HepG2 (cell line): ENCODE results near the gene RPL19. TPM values are rescaled to one million over a fixed set of nuclear protein-coding genes. Genes with fewer than 3 reads are reported as not detected.
A peak's percentile ranks its signal among the peaks of the same experiment; 100 is the strongest.

ENCODE experiments used
- ATAC-seq: fragments of 200-7000 bp; cut with Tn5 transposase; 3 replicates; pipeline ENCODE4 v1.9.1; 2020; ENCODE audit warnings: mild to moderate bottlenecking, moderate library complexity
- BruUV-seq: library from RNA; stranded (reverse); fragments of 400-500 nt; replicated peaks from 2 replicates; lab custom pipeline; 2021; lab: Mats Ljungman, UMichigan
- CTCF ChIA-PET: fragments of 300-600 bp; formaldehyde crosslinking; extraction: SDS; loops from one replicate; lab custom pipeline; 2021; ENCODE audit warnings: low total read pairs, inconsistent platforms, low intra/inter-chr PET ratio; lab: Yijun Ruan, JAX
- POLR2A ChIA-PET: fragments of 350-600 bp; sonication (Branson Sonifier 250); formaldehyde crosslinking; loops from one replicate; lab custom pipeline; 2020; ENCODE audit warnings: antibody characterized with exemption, inconsistent platforms; lab: Yijun Ruan, JAX
- DNase-seq: peaks from one replicate; pipeline ENCODE4 v3.0.0-alpha.2; 2015; ENCODE audit warnings: low spot score
- FAIRE-seq: peaks from 3 replicates; lab custom pipeline; 2011; peaks lifted over from hg19 to GRCh38; lab: Jason Lieb, UNC
- H2AFZ ChIP-seq: one replicate; pipeline ENCODE4 v1.6.1; 2011; ENCODE audit warnings: low read length, inconsistent platforms
- H3K27ac ChIP-seq: fragments of 300-600 bp; 3 replicates; pipeline ENCODE4 v1.8.0; 2011; ENCODE audit warnings: mixed run types, mild to moderate bottlenecking, mixed read lengths, low read length, inconsistent platforms; ENCODE audit not compliant: insufficient read depth; ENCODE audit errors: extremely low read length
- H3K27me3 ChIP-seq, 2 experiments: fragments of 200-600 bp in 1 of 2; 2 replicates in 1 of 2; 3 replicates in 1 of 2; pipeline versions ENCODE4 v1.6.0 to v1.8.0; 2011; ENCODE audit warnings: low read length in 2 of 2, mild to moderate bottlenecking in 2 of 2, moderate library complexity in 2 of 2, inconsistent platforms in 1 of 2; ENCODE audit not compliant: insufficient read depth in 2 of 2, control insufficient read depth in 1 of 2
- H3K36me3 ChIP-seq, 2 experiments: fragments of 200-600 bp in 1 of 2; replicated peaks in 1 of 2; 2 replicates in 1 of 2; 3 replicates in 1 of 2; pipeline versions ENCODE4 v1.5.1 to v1.8.0; 2011; ENCODE audit warnings: low read length in 2 of 2, inconsistent platforms in 1 of 2; ENCODE audit not compliant: insufficient read depth in 2 of 2, control insufficient read depth in 1 of 2
- H3K4me1 ChIP-seq: 2 replicates; pipeline ENCODE4 v1.5.1; 2012; ENCODE audit warnings: low read length, inconsistent platforms; ENCODE audit not compliant: insufficient read depth
- H3K4me2 ChIP-seq: 2 replicates; pipeline ENCODE4 v1.6.0; 2011; ENCODE audit warnings: low read depth, low read length, inconsistent platforms
- H3K4me3 ChIP-seq, 3 experiments: fragments of 200-600 bp in 1 of 3; sonication (generic), shearing (Covaris generic) in 1 of 3; replicated peaks in 1 of 3; 2 replicates each; pipeline ENCODE4 v1.5.1; 2011 to 2016; ENCODE audit warnings: low read length in 3 of 3, inconsistent platforms in 2 of 3, low read depth in 2 of 3, mild to moderate bottlenecking in 2 of 3, control low read depth in 1 of 3, mixed read lengths in 1 of 3; ENCODE audit not compliant: insufficient read depth in 1 of 3
- H3K79me2 ChIP-seq: one replicate; pipeline ENCODE4 v1.6.1; 2011; ENCODE audit warnings: low read length, inconsistent platforms; ENCODE audit not compliant: insufficient read depth
- H3K9ac ChIP-seq: 2 replicates; pipeline ENCODE4 v1.6.0; 2011; ENCODE audit warnings: mild to moderate bottlenecking, low read depth, low read length, inconsistent platforms; ENCODE audit not compliant: insufficient read depth
- H3K9me3 ChIP-seq: 2 replicates; pipeline ENCODE4 v1.5.1; 2012; ENCODE audit warnings: mild to moderate bottlenecking, low read length
- H4K20me1 ChIP-seq: 2 replicates; pipeline ENCODE4 v1.6.0; 2011; ENCODE audit warnings: inconsistent platforms, mild to moderate bottlenecking, low read length, moderate library complexity; ENCODE audit not compliant: insufficient read depth
- ARID3A ChIP-seq: IDR thresholded peaks from 2 replicates; pipeline ENCODE4 v1.6.1; 2012; ENCODE audit warnings: low read depth, low read length, improper control_type of control experiment
- CHD4 ChIP-seq: fragments of 200-600 bp; sonication (generic); IDR thresholded peaks from 2 replicates; pipeline ENCODE4 v1.7.0; 2017; ENCODE audit warnings: mild to moderate bottlenecking, low read length, borderline replicate concordance
- CREB1 ChIP-seq, 2 experiments: fragments of 450-650 bp in 1 of 2; IDR thresholded peaks; 2 replicates each; pipeline ENCODE4 v1.6.1; 2016 to 2017; ENCODE audit warnings: control low read depth in 1 of 2, mild to moderate bottlenecking in 1 of 2, missing compliant biosample characterization in 1 of 2, missing genetic modification characterization in 1 of 2
- ETV6 ChIP-seq: sonication (generic); formaldehyde crosslinking; conservative IDR thresholded peaks from 2 replicates; pipeline ENCODE4 v1.4.0; 2020; ENCODE audit warnings: missing genetic modification reagents
- KDM3A ChIP-seq: IDR thresholded peaks from 2 replicates; pipeline ENCODE4 v1.6.1; 2018; ENCODE audit warnings: low read depth, missing compliant biosample characterization
- RBFOX2 ChIP-seq: fragments of 200-400 bp; formaldehyde crosslinking; IDR thresholded peaks from 2 replicates; pipeline ENCODE4 v1.6.1; 2017; ENCODE audit warnings: low read depth, mild to moderate bottlenecking, low read length
- THAP11 ChIP-seq: IDR thresholded peaks from 2 replicates; pipeline ENCODE4 v1.6.1; 2016; ENCODE audit warnings: missing biosample characterization, missing genetic modification reagents
- TIGD3 ChIP-seq: sonication (generic); formaldehyde crosslinking; IDR thresholded peaks from 2 replicates; pipeline ENCODE4 v1.5.1; 2020; ENCODE audit warnings: mild to moderate bottlenecking, missing genetic modification reagents, borderline replicate concordance
- ZFP62 ChIP-seq: sonication (generic); formaldehyde crosslinking; IDR thresholded peaks from 2 replicates; pipeline ENCODE4 v1.4.0; 2020; ENCODE audit warnings: missing genetic modification reagents
- ZNF33B ChIP-seq: sonication (generic); formaldehyde crosslinking; IDR thresholded peaks from 2 replicates; pipeline ENCODE4 v1.5.1; 2020; ENCODE audit warnings: mild to moderate bottlenecking, missing genetic modification reagents
- ZNF678 ChIP-seq: sonication (generic); formaldehyde crosslinking; IDR thresholded peaks from 2 replicates; pipeline ENCODE4 v1.4.0; 2020; ENCODE audit warnings: mild to moderate bottlenecking, missing genetic modification reagents
- WGBS: methylation state at CpG from one replicate; pipeline ENCODE4 v1.1.6; 2017; ENCODE audit warnings: low lambda C conversion rate; 5-methylcytosine and 5-hydroxymethylcytosine counted together
- in situ Hi-C: cut with HindIII; loops from 2 replicates; pipeline ENCODE4 v1.10.0; 2017; ENCODE audit warnings: low pct_unique_long_range_greater_than_20kb; ENCODE audit not compliant: extremely low pct_ligation_motif_present
- intact Hi-C: fragments of 100-400 bp; cut with micrococcal nuclease; formaldehyde crosslinking; loops from one replicate; pipeline ENCODE4 v1.10.0; 2022; ENCODE audit not compliant: unreplicated experiment
- polyA plus RNA-seq, 8 experiments: library from polyadenylated mRNA; depleted of rRNA in 3 of 8; stranded (reverse) in 7 of 8; unstranded in 1 of 8; fragments of >200 nt; fragmentation: Illumina TruSeq in 4 of 8; extraction: Trizol in 4 of 8; gene quantifications; 2 replicates each; pipeline versions ENCODE4 v1.2.1 to v1.2.3, GENCODE V29; 2011 to 2016; ENCODE audit warnings: low read depth in 4 of 8, missing spikeins in 1 of 8, mixed read lengths in 1 of 8; ENCODE audit not compliant: insufficient read depth in 1 of 8
- total RNA-seq, 5 experiments: library from RNA; depleted of rRNA; stranded (reverse); fragments of >200 nt; fragmentation: Illumina TruSeq; extraction: Trizol; gene quantifications; 2 replicates each; pipeline ENCODE4 v1.2.3, GENCODE V29; 2016; ENCODE audit warnings: low read depth in 1 of 5
- TF ChIP-seq, protein P1 (sequence below): fragments of 450-650 bp; IDR thresholded peaks from 2 replicates; pipeline ENCODE4 v1.6.1; 2016

Gene RPL19
- total and polyA plus RNA-seq, 2 of the 13 experiments (the other 11 are each of a cell fraction or from before 2014, with no cell fraction given): 2,522 to 2,768 TPM

DNA sequence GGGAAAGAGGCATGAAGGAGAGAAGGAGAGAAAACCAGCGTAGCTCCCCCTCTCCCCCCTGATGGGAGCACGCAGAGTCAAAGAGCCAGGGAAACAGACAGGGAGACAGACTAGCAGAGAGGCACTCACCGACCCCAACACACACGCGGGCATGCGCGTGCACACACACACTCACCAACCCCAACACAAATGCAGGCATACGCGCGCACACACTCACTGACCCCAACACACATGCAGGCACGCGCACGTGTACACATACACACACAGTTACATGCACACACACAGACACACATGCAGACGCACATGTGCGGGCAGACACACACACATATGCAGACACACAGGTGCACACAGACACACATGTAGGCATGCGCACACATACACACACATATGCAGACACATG, 7.2 kb upstream of the RPL19 start:
- Histone ChIP-seq H4K20me1 (no peaks in the 10 kb centered on the region), H3K27ac (no peak overlapping the region), H3K36me3 (no peaks in the 10 kb centered on the region), H3K79me2 (no peaks in the 10 kb centered on the region), H3K27me3 (no peaks in the 10 kb centered on the region), H3K4me2 (no peak overlapping the region), H3K9me3 (no peaks in the 10 kb centered on the region), H2AFZ (no peak overlapping the region), H3K4me3 (no peak overlapping the region), H3K9ac (no peak overlapping the region), H3K4me1 (peaks cover 26% of the 10 kb centered on the region)
- no peak for TF ChIP-seq CREB1 (IDR thresholded peaks at IDR 0.05)
- TF ChIP-seq CREB1 (CRISPR knock-in tag; IDR thresholded peaks at IDR 0.05): no peak
- TF ChIP-seq, protein P1, sequence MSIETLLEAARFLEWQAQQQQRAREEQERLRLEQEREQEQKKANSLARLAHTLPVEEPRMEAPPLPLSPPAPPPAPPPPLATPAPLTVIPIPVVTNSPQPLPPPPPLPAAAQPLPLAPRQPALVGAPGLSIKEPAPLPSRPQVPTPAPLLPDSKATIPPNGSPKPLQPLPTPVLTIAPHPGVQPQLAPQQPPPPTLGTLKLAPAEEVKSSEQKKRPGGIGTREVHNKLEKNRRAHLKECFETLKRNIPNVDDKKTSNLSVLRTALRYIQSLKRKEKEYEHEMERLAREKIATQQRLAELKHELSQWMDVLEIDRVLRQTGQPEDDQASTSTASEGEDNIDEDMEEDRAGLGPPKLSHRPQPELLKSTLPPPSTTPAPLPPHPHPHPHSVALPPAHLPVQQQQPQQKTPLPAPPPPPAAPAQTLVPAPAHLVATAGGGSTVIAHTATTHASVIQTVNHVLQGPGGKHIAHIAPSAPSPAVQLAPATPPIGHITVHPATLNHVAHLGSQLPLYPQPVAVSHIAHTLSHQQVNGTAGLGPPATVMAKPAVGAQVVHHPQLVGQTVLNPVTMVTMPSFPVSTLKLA: peak; percentile 72
- 93% methylated on average over 16 of the region's 16 CpGs for WGBS
- in situ Hi-C loops: no loop called here
- CTCF ChIA-PET: no interaction called here
- FAIRE-seq: no peak
- BruUV-seq: no TSS peak
- POLR2A ChIA-PET: no interaction called here
- intact Hi-C loops: loop anchor here (5.0 kb wide), 1 partner anchor 49 kb away; no protein-coding TSS in a partner anchor
- DNase-seq: no peak
- ATAC-seq: no peak

DNA sequence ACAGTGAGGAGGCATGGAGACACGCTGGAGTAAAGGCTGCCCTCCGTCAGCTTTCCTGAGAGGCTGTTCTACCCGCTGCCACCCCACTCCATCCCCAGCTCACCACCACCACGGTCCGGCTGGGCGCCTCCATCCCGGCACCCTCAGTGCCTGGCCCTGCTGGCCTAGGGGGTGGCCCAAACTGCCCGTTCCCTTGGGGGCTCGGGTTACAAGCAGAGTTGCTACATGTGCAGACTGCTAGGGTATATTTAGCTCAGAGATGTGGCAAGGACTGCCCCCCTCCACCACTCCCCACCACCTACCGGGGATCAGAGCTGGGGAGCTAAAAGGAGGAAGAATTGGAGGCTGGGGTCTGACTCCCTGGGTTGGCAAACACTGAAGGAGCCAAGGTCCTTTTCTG, 6.7 kb upstream of the RPL19 start:
- Histone ChIP-seq H3K27ac (no peak overlapping the region), H3K4me1 (peaks cover 31% of the 10 kb centered on the region), H3K36me3 (no peaks in the 10 kb centered on the region), H3K79me2 (no peaks in the 10 kb centered on the region), H3K9ac (no peak overlapping the region), H2AFZ (no peak overlapping the region), H3K27me3 (no peaks in the 10 kb centered on the region), H3K4me2 (no peak overlapping the region), H3K9me3 (no peaks in the 10 kb centered on the region), H3K4me3 (no peak overlapping the region), H4K20me1 (no peaks in the 10 kb centered on the region)
- DNase-seq (no peak), ATAC-seq (no peak), FAIRE-seq (no peak)
- in situ Hi-C loops: no loop called here
- no peak for TF ChIP-seq RBFOX2
- TF ChIP-seq THAP11 (CRISPR knock-in tag): no peak
- no peak for TF ChIP-seq KDM3A (CRISPR knock-in tag)
- TF ChIP-seq TIGD3 (CRISPR knock-in tag): no peak
- TF ChIP-seq ETV6 (CRISPR knock-in tag): no peak
- no peak for TF ChIP-seq ARID3A
- TF ChIP-seq ZNF33B (CRISPR knock-in tag): no peak
- TF ChIP-seq CHD4: no peak
- TF ChIP-seq ZFP62: no peak
- no peak for TF ChIP-seq ZNF678 (CRISPR knock-in tag)
- POLR2A ChIA-PET: no interaction called here
- intact Hi-C loops: loop anchor here (5.0 kb wide), 1 partner anchor 49 kb away; no protein-coding TSS in a partner anchor
- CTCF ChIA-PET: interaction anchor here (1.7 kb wide), 1 partner anchor 51 kb away, joined by 6 read pairs; no protein-coding TSS in a partner anchor
- no TSS peak for BruUV-seq
- WGBS: 89% methylated on average over 10 of the region's 10 CpGs
